Measurements from ENCODE around the gene GASK1A. TPM values are rescaled to one million over a fixed set of nuclear protein-coding genes. Genes with fewer than 3 reads are reported as not detected.

GASK1A gene
- total and polyA plus RNA-seq, 2 experiments from 2014 or later: 2.6 to 11.1 TPM

DNA sequence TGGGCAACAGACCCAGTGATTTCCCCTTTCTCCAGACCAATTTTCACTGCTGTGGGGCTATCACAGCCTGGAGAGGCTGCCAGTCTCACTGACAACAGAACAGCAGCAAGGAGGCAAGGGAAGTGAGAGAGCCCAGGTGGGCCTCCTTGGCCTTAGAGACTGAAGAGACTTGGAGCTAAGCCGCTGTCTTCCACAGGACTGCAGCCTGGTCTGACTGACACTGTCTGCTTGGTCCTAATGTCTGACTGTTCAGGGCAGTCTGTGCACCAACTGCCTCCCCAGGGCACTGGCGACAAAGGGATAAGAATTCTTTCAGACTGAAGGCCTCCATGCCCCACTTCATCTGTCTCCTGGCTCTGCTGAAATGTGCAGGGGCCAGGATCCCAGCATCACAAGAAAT lies 115.3 kb downstream of the GASK1A start:
- TF ChIP-seq ZNF114 (CRISPR knock-in tag; IDR thresholded peaks at IDR 0.05) (no peak), JUNB (IDR thresholded peaks at IDR 0.05; ENCODE audit: unreplicated experiment) (no peak), CREB1 (CRISPR knock-in tag; IDR thresholded peaks at IDR 0.05; ENCODE audit: low read depth) (no peak), ZNF331 (CRISPR knock-in tag; IDR thresholded peaks at IDR 0.05; ENCODE audit: low read depth) (no peak), NANOG (IDR thresholded peaks at IDR 0.05; ENCODE audit: borderline replicate concordance) (no peak), EZH2 (IDR thresholded peaks at IDR 0.05; ENCODE audit: low read depth, unreplicated experiment) (no peak), POLR2AphosphoS5 (IDR thresholded peaks at IDR 0.05; ENCODE audit: low read depth) (no peak), STAT1 (IDR thresholded peaks at IDR 0.05; ENCODE audit: unreplicated experiment) (no peak), EZH2phosphoT487 (IDR thresholded peaks at IDR 0.05; ENCODE audit: unreplicated experiment) (no peak)
- TF ChIP-seq, protein P1, sequence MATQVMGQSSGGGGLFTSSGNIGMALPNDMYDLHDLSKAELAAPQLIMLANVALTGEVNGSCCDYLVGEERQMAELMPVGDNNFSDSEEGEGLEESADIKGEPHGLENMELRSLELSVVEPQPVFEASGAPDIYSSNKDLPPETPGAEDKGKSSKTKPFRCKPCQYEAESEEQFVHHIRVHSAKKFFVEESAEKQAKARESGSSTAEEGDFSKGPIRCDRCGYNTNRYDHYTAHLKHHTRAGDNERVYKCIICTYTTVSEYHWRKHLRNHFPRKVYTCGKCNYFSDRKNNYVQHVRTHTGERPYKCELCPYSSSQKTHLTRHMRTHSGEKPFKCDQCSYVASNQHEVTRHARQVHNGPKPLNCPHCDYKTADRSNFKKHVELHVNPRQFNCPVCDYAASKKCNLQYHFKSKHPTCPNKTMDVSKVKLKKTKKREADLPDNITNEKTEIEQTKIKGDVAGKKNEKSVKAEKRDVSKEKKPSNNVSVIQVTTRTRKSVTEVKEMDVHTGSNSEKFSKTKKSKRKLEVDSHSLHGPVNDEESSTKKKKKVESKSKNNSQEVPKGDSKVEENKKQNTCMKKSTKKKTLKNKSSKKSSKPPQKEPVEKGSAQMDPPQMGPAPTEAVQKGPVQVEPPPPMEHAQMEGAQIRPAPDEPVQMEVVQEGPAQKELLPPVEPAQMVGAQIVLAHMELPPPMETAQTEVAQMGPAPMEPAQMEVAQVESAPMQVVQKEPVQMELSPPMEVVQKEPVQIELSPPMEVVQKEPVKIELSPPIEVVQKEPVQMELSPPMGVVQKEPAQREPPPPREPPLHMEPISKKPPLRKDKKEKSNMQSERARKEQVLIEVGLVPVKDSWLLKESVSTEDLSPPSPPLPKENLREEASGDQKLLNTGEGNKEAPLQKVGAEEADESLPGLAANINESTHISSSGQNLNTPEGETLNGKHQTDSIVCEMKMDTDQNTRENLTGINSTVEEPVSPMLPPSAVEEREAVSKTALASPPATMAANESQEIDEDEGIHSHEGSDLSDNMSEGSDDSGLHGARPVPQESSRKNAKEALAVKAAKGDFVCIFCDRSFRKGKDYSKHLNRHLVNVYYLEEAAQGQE (IDR thresholded peaks at IDR 0.05; ENCODE audit: unreplicated experiment): no peak
- TF ChIP-seq, protein P2, sequence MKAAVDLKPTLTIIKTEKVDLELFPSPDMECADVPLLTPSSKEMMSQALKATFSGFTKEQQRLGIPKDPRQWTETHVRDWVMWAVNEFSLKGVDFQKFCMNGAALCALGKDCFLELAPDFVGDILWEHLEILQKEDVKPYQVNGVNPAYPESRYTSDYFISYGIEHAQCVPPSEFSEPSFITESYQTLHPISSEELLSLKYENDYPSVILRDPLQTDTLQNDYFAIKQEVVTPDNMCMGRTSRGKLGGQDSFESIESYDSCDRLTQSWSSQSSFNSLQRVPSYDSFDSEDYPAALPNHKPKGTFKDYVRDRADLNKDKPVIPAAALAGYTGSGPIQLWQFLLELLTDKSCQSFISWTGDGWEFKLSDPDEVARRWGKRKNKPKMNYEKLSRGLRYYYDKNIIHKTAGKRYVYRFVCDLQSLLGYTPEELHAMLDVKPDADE (IDR thresholded peaks at IDR 0.05): no peak
- TF ChIP-seq, protein P3, sequence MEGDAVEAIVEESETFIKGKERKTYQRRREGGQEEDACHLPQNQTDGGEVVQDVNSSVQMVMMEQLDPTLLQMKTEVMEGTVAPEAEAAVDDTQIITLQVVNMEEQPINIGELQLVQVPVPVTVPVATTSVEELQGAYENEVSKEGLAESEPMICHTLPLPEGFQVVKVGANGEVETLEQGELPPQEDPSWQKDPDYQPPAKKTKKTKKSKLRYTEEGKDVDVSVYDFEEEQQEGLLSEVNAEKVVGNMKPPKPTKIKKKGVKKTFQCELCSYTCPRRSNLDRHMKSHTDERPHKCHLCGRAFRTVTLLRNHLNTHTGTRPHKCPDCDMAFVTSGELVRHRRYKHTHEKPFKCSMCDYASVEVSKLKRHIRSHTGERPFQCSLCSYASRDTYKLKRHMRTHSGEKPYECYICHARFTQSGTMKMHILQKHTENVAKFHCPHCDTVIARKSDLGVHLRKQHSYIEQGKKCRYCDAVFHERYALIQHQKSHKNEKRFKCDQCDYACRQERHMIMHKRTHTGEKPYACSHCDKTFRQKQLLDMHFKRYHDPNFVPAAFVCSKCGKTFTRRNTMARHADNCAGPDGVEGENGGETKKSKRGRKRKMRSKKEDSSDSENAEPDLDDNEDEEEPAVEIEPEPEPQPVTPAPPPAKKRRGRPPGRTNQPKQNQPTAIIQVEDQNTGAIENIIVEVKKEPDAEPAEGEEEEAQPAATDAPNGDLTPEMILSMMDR (conservative IDR thresholded peaks at IDR 0.05; ENCODE audit: low read depth in 2 of 2): no peak
- TF ChIP-seq, protein P4, sequence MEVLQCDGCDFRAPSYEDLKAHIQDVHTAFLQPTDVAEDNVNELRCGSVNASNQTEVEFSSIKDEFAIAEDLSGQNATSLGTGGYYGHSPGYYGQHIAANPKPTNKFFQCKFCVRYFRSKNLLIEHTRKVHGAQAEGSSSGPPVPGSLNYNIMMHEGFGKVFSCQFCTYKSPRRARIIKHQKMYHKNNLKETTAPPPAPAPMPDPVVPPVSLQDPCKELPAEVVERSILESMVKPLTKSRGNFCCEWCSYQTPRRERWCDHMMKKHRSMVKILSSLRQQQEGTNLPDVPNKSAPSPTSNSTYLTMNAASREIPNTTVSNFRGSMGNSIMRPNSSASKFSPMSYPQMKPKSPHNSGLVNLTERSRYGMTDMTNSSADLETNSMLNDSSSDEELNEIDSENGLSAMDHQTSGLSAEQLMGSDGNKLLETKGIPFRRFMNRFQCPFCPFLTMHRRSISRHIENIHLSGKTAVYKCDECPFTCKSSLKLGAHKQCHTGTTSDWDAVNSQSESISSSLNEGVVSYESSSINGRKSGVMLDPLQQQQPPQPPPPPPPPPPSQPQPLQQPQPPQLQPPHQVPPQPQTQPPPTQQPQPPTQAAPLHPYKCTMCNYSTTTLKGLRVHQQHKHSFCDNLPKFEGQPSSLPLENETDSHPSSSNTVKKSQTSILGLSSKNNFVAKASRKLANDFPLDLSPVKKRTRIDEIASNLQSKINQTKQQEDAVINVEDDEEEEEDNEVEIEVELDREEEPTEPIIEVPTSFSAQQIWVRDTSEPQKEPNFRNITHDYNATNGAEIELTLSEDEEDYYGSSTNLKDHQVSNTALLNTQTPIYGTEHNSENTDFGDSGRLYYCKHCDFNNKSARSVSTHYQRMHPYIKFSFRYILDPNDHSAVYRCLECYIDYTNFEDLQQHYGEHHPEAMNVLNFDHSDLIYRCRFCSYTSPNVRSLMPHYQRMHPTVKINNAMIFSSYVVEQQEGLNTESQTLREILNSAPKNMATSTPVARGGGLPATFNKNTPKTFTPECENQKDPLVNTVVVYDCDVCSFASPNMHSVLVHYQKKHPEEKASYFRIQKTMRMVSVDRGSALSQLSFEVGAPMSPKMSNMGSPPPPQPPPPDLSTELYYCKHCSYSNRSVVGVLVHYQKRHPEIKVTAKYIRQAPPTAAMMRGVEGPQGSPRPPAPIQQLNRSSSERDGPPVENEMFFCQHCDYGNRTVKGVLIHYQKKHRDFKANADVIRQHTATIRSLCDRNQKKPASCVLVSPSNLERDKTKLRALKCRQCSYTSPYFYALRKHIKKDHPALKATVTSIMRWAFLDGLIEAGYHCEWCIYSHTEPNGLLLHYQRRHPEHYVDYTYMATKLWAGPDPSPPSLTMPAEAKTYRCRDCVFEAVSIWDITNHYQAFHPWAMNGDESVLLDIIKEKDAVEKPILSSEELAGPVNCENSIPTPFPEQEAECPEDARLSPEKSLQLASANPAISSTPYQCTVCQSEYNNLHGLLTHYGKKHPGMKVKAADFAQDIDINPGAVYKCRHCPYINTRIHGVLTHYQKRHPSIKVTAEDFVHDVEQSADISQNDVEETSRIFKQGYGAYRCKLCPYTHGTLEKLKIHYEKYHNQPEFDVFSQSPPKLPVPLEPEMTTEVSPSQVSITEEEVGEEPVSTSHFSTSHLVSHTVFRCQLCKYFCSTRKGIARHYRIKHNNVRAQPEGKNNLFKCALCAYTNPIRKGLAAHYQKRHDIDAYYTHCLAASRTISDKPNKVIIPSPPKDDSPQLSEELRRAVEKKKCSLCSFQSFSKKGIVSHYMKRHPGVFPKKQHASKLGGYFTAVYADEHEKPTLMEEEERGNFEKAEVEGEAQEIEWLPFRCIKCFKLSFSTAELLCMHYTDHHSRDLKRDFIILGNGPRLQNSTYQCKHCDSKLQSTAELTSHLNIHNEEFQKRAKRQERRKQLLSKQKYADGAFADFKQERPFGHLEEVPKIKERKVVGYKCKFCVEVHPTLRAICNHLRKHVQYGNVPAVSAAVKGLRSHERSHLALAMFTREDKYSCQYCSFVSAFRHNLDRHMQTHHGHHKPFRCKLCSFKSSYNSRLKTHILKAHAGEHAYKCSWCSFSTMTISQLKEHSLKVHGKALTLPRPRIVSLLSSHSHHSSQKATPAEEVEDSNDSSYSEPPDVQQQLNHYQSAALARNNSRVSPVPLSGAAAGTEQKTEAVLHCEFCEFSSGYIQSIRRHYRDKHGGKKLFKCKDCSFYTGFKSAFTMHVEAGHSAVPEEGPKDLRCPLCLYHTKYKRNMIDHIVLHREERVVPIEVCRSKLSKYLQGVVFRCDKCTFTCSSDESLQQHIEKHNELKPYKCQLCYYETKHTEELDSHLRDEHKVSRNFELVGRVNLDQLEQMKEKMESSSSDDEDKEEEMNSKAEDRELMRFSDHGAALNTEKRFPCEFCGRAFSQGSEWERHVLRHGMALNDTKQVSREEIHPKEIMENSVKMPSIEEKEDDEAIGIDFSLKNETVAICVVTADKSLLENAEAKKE (CRISPR knock-in tag; IDR thresholded peaks at IDR 0.05): no peak
- Histone ChIP-seq H3K4me3 (no peak overlapping the region), H3K4me1 (ENCODE audit: insufficient read depth) (no peaks in the 10 kb centered on the region), H3K27ac (ENCODE audit: low read depth) (no peak overlapping the region), H3K27me3 (ENCODE audit: insufficient read depth) (no peaks in the 10 kb centered on the region), H3K9me2 (ENCODE audit: insufficient read depth) (no peaks in the 10 kb centered on the region; the same call in 1 of the 2 replicates), H3K79me2 (replicated peaks; ENCODE audit: insufficient read depth) (no peaks in the 10 kb centered on the region; the same call in 1 of the 2 replicates), H3K4me2 (no peak overlapping the region), H3F3A (replicated peaks; ENCODE audit: low read depth) (no peaks in the 10 kb centered on the region), H3K36me3 (ENCODE audit: insufficient read depth) (no peaks in the 10 kb centered on the region), H2AFZ (no peak overlapping the region), H4K20me1 (replicated peaks; ENCODE audit: insufficient read depth) (peaks cover 5% of the 10 kb centered on the region; the same call in 1 of the 2 replicates)
- H3K9me3 Mint-ChIP-seq: no peaks in the 10 kb centered on the region
- H3K27me3 Mint-ChIP-seq (ENCODE audit: insufficient read depth, low read depth, poor library complexity): peaks cover 5% of the 10 kb centered on the region
- DNase-seq (ENCODE audit: low spot score) (no peak), ATAC-seq (no peak)
- H3K4me1 Mint-ChIP-seq: peaks cover 2% of the 10 kb centered on the region; the same call in 1 of the 3 replicates
- H3K27ac Mint-ChIP-seq: no peak overlapping the region
- no peak overlapping the region for H3K4me3 Mint-ChIP-seq
- H3K36me3 Mint-ChIP-seq (ENCODE audit: low read depth): no peaks in the 10 kb centered on the region

Measured in GM23338 (cell line).